BJ (cell line): Measurements from ENCODE around the gene MYO3B. TPM values are rescaled to one million over a fixed set of nuclear protein-coding genes. Genes with fewer than 3 reads are reported as not detected.

Experiments used
- CTCF ChIA-PET: fragments of 350-600 bp; formaldehyde crosslinking; extraction: SDS; loops from one replicate; lab custom pipeline; 2021; ENCODE audit warnings: antibody characterized with exemption, inconsistent platforms; lab: Yijun Ruan, JAX
- POLR2A ChIA-PET: fragments of 300-600 bp; sonication (Branson Sonifier 250); formaldehyde crosslinking; extraction: SDS; loops from one replicate; lab custom pipeline; 2021; ENCODE audit warnings: antibody characterized with exemption; lab: Charles Lee
- DNase-seq: peaks from one replicate; pipeline ENCODE4 v3.0.0-alpha.2; 2011; ENCODE audit warnings: low read depth
- H3K27me3 ChIP-seq: 2 replicates; pipeline ENCODE4 v1.6.0; 2011; ENCODE audit warnings: low read length; ENCODE audit not compliant: control insufficient read depth, insufficient read depth
- H3K36me3 ChIP-seq: 2 replicates; pipeline ENCODE4 v1.5.1; 2011; ENCODE audit warnings: low read length; ENCODE audit not compliant: control insufficient read depth, insufficient read depth
- H3K4me3 ChIP-seq: 2 replicates; pipeline ENCODE4 v1.5.1; 2011; ENCODE audit warnings: low read depth, mild to moderate bottlenecking, control low read depth, low read length
- CTCF ChIP-seq: IDR thresholded peaks from 2 replicates; pipeline ENCODE4 v1.5.1; 2011; ENCODE audit warnings: low read depth, mild to moderate bottlenecking, control low read depth, inconsistent platforms, low read length, moderate library complexity; ENCODE audit not compliant: insufficient read depth
- polyA plus RNA-seq: library from polyadenylated mRNA; depleted of rRNA; stranded (reverse); fragments of >200 nt; gene quantifications from 2 replicates; pipeline ENCODE4 v1.2.3, GENCODE V29; 2011

The MYO3B gene
- polyA plus RNA-seq, 1 experiment = not detected

- POLR2A ChIA-PET = no interaction called here
These were observed 389.5 kb downstream of the MYO3B start for GRCh38 chr2:170567429-170567828.

GRCh38 chr2:170568511-170568910, 390.6 kb downstream of the MYO3B start:
- Histone ChIP-seq H3K4me3 (no peak overlapping the region), H3K27me3 (0 out of 2 replicates have a peak, but pooled peaks cover 2% of the 10 kb centered on the region), H3K36me3 (no peaks in the 10 kb centered on the region)
- no peak for TF ChIP-seq CTCF
- DNase-seq = no peak
- ChIA-PET CTCF (no interaction called here), POLR2A (no interaction called here)

More at GRCh38 chr2:170567429-170567828, 389.5 kb downstream of the MYO3B start:
- H3K36me3 ChIP-seq = no peaks in the 10 kb centered on the region
- H3K4me3 ChIP-seq = no peak overlapping the region
- CTCF ChIA-PET = no interaction called here
- H3K27me3 ChIP-seq = 0 out of 2 replicates have a peak, but pooled peaks cover 2% of the 10 kb centered on the region
- TF ChIP-seq CTCF = no peak
- no peak for DNase-seq

- Histone ChIP-seq H3K36me3 (no peaks in the 10 kb centered on the region), H3K27me3 (0 out of 2 replicates have a peak, but pooled peaks cover 2% of the 10 kb centered on the region), H3K4me3 (no peak overlapping the region)
- CTCF ChIA-PET = no interaction called here
- no peak for TF ChIP-seq CTCF
- no peak for DNase-seq
- POLR2A ChIA-PET = no interaction called here
These were observed 393.7 kb downstream of the MYO3B start for GRCh38 chr2:170571612-170572011.

- DNase-seq = no peak
- CTCF ChIA-PET = no interaction called here
- POLR2A ChIA-PET = no interaction called here
- no peak overlapping the region for H3K4me3 ChIP-seq
- TF ChIP-seq CTCF = no peak
- H3K36me3 ChIP-seq = no peaks in the 10 kb centered on the region
- no peaks in the 10 kb centered on the region for H3K27me3 ChIP-seq
These were observed 395.7 kb downstream of the MYO3B start for GRCh38 chr2:170573671-170574070.

GRCh38 chr2:170576296-170576695, 398.3 kb downstream of the MYO3B start:
- H3K27me3 ChIP-seq = no peaks in the 10 kb centered on the region
- CTCF ChIA-PET = no interaction called here
- H3K4me3 ChIP-seq = no peak overlapping the region
- TF ChIP-seq CTCF = no peak
- no peak for DNase-seq
- POLR2A ChIA-PET = interaction anchor here (0.6 kb wide), 1 partner anchor 72 kb away, joined by 4 read pairs; no protein-coding TSS in a partner anchor
- no peaks in the 10 kb centered on the region for H3K36me3 ChIP-seq
